Measurements from ENCODE around the gene NQO2.
"Not testable (repeated sequence)": the region's sequence is repeated elsewhere in the genome, so short reads cannot be mapped to it uniquely, and the experiment has no call there.

NQO2 gene

GRCh38 chr6:3007571-3007970 is 7.9 kb downstream of the NQO2 start:
- DNase-seq (ENCODE audit: low spot score), result no peak
- H3K4me3 ChIP-seq, result no peak overlapping the region
- H3K27ac ChIP-seq, result no peak overlapping the region
- no peak for TF ChIP-seq CTCF (IDR thresholded peaks at IDR 0.05)

GRCh38 chr6:3008712-3009265 is 9.1 kb downstream of the NQO2 start:
- DNase-seq (ENCODE audit: low spot score); H3K4me3 ChIP-seq; H3K27ac ChIP-seq: not testable (repeated sequence)

- no peak for DNase-seq (ENCODE audit: low spot score)
- no peak overlapping the region for H3K4me3 ChIP-seq
- H3K27ac ChIP-seq, result no peak overlapping the region
- TF ChIP-seq CTCF (IDR thresholded peaks at IDR 0.05), result no peak
Observed at GRCh38 chr6:3009930-3010329, 10.2 kb downstream of the NQO2 start.

GRCh38 chr6:3011158-3011557 is 11.5 kb downstream of the NQO2 start:
- H3K27ac ChIP-seq, result no peak overlapping the region
- DNase-seq (ENCODE audit: low spot score), result no peak
- no peak overlapping the region for H3K4me3 ChIP-seq
- no peak for TF ChIP-seq CTCF (IDR thresholded peaks at IDR 0.05)

GRCh38 chr6:3011592-3011991 is 11.9 kb downstream of the NQO2 start:
- no peak for DNase-seq (ENCODE audit: low spot score)
- TF ChIP-seq CTCF (IDR thresholded peaks at IDR 0.05), result no peak
- Histone ChIP-seq H3K4me3 (no peak overlapping the region), H3K27ac (no peak overlapping the region)

GRCh38 chr6:3013486-3013885 is 13.8 kb downstream of the NQO2 start:
- H3K4me3 ChIP-seq, result no peak overlapping the region
- no peak for DNase-seq (ENCODE audit: low spot score)
- no peak for TF ChIP-seq CTCF (IDR thresholded peaks at IDR 0.05)
- no peak overlapping the region for H3K27ac ChIP-seq

GRCh38 chr6:3013901-3014674 is 14.4 kb downstream of the NQO2 start:
- Histone ChIP-seq H3K4me3 (no peak overlapping the region), H3K27ac (no peak overlapping the region)
- no peak for TF ChIP-seq CTCF (IDR thresholded peaks at IDR 0.05)
- DNase-seq (ENCODE audit: low spot score), result no peak

Measured in coronary artery (tissue), 2 donors.